GM12872 (cell line): Measurements from ENCODE around the gene ZDHHC8.

Source experiments
- TF ChIP-seq, protein P1 (sequence below): IDR thresholded peaks from 3 replicates; pipeline ENCODE4 v1.5.1; 2011; ENCODE audit warnings: low read depth, mild to moderate bottlenecking, low read length, moderate library complexity; ENCODE audit not compliant: insufficient read depth

ZDHHC8 gene

DNA sequence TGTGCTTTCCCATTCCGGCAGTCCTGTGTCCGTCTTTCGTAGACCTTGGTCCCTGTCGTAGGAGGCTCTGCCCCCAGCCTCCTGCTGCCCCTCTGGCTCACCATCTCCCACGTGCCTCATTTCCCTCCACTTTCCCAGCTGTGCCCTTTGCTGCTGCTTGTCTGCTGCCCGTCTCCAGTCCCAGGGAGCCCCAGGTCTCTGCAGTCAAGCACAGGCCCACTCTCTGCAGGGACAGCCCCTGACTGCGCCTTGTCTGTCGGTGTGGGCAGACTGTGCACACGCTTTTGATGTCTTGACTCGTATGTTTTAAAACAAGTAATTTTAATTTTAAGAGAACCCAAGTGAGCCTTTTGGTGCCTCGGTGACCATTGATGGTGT lies 39.1 kb upstream of the ZDHHC8 start:
- TF ChIP-seq, protein P1, sequence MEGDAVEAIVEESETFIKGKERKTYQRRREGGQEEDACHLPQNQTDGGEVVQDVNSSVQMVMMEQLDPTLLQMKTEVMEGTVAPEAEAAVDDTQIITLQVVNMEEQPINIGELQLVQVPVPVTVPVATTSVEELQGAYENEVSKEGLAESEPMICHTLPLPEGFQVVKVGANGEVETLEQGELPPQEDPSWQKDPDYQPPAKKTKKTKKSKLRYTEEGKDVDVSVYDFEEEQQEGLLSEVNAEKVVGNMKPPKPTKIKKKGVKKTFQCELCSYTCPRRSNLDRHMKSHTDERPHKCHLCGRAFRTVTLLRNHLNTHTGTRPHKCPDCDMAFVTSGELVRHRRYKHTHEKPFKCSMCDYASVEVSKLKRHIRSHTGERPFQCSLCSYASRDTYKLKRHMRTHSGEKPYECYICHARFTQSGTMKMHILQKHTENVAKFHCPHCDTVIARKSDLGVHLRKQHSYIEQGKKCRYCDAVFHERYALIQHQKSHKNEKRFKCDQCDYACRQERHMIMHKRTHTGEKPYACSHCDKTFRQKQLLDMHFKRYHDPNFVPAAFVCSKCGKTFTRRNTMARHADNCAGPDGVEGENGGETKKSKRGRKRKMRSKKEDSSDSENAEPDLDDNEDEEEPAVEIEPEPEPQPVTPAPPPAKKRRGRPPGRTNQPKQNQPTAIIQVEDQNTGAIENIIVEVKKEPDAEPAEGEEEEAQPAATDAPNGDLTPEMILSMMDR: no peak

DNA sequence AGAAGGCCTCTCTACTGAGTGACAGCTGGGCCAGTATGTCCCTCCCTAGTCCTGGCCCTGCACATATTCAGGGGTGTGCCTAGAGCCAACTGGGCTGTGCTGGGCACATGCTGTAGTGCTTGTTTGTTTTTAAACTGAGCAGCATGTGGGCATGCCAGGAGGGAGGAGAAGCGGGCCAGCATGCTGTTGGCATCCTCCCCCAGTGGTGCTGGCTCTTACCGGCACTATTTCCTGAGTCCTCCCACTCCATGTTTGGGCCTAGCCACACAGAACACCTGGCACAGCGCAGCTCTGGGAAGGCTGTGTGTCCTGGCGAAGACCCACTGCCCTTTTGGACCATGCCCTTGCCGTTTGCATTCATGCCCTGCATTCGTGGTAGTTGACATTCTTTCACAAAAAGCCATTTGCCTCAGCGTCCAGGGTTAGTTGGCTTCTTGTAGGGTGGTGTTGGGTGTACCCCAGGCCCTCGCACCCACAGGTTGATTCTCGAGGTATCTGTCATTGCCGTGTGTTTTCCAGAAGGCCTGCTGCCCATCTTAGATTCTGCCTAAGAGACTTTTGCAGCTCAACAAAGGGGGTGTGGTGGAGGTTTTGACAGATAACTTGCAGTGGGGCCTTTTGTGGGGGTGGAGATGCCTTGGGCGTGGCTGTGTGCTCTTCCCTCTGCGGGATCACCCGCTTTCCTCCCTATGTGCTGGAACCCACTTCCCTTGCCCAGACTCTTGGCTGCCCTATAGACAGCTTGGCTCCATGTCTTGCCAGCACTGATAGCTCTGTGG lies 38.0 kb upstream of the ZDHHC8 start:
- TF ChIP-seq, protein P1: no peak

DNA sequence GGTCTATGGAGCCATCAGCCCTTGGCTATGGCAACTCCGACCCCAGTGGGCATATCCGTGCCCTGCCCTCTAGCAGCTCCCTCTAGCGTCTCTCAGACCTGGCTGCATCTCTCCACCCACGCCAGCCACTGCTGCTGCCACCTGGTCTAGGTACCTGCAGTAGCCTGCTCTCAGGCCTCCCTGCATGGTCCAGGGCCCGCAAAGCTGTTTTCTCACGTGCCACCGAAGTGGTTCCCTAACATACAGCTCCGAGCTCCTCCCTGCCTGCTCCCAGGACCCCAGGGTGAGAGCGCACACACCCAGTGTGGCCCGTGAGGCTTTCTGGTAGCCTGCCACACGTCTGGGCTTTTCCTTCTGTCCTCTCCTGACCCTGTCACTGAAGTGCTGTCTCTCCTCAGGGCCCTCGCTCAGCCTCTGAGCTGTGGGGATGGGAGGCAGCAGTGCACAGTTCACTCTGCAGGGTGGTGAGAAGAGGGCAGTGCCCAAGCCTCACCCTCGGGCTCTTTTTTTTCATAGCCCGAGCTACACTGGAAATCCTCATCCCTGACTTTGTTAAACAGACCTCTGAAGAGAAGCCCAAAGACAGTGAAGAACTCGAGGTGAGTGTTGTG lies 37.3 kb upstream of the ZDHHC8 start:
- TF ChIP-seq, protein P1: no peak

DNA sequence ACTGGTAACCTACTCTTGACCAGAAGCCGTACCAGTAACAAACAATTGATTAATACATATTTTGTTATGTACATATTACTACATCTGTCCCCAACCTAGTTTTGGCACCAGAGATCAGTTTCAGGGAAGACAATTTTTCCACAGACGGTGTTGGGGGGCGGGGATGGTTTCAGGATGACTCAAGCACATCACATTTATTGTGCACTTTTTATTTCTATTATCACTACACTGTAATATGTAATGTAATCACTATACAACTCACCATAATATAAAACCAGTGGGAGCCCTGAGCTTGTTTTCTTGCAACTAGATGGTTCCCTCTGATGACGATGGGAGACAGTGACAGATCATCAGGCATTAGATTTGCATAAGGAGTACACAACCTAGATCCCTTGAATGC lies 36.1 kb upstream of the ZDHHC8 start:
- TF ChIP-seq, protein P1: no peak

DNA sequence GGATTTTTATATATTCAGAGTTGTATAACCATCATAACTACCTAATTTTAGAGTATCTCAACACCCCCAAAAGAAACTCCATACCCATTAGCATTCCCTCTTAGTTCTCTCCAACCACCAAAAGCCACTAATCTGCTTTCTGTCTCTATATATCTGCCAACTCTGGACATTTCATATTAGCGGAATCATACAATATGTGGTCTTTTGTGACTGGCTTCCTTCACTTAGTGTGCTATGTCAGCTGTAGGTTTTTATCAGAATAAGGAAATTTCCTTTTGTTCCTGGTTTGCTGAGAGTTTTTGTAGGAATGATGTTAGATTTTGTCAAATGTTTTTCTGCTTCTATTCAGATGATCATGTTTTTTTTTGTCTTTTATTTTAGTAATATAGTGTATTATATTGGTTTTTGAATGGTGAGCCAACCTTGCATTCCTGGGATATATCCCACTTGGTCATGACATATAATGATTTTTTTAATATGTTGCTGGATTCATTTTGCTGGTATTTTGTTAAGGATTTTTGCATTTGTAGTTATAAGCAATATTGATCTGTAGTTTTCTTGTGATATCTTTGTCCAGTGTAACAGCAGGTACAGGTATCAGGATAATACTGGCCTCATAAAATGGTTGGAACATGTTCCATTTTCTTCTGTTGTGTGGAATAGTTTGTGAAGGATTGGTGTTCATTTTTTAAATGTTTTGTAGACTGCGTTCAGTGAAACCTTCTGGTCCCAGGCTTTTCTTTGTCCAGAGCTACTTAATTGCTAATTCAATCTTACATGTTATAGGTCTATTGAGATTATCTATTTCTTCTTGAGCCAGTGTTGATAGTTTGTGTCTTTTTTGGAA lies 34.8 kb upstream of the ZDHHC8 start:
- TF ChIP-seq, protein P1: no peak

DNA sequence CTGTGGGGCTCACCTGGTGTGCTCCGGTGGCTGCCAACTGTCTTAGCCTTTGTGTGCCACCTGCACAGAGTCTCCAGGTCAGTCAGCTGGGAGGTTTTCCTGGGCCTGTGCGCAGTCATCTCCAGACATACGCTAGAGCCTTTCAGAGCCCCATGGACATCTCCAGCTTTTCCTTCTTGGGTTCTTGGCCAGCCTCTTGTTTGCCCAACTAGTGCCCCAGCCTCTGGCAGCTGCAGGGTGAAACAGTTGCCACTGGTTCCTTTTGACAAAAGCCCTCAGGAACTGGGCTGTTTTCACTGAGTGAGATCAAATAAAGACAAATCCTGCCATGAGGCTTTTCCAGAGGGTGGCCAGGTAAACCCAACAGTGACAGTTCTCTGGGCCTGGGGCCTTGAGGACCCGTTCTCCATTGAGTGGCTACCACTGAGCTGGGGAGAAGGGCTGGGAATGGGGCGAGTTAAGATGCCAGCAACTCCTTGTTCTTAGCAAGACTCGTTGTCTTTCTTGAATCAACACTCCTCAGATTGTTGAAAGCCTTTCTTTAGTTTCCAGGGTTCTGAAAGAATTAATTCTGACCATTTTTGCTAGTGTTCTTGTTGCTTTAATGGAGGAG lies 32.4 kb upstream of the ZDHHC8 start:
- TF ChIP-seq, protein P1: no peak

DNA sequence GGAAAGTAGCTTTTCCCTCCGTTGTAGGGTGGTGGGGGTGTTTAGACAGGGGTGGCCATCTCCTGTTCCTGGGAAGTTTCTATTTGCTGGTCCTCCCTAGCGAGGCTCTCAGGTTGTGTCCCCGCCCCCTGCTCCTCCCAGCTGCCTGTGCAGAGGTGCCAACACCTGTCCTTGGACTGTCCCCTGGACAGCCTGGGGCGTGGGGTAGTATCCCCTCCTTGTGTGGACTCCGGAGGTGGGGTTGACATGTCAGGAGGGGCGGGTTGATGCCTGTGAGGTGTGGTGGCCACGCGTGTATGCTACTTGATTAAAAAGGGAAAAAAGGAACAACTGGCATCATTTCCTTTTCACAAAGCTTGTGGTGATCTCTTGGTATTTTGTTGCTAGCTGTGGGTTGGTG lies 30.0 kb upstream of the ZDHHC8 start:
- TF ChIP-seq, protein P1: no peak
